H1 (cell line): ENCODE measurements around the gene SGO2. TPM values are rescaled to one million over a fixed set of nuclear protein-coding genes. Genes with fewer than 3 reads are reported as not detected.

ENCODE experiments used
- PHF8 ChIP-seq: fragments of 200-600 bp; sonication (generic); conservative IDR thresholded peaks from 2 replicates; pipeline ENCODE4 v1.7.1; 2012; ENCODE audit warnings: low read depth, mild to moderate bottlenecking, inconsistent platforms, low read length, moderate library complexity
- polyA plus RNA-seq, 7 experiments: library from polyadenylated mRNA; depleted of rRNA in 3 of 7; stranded (reverse) in 5 of 7; unstranded in 2 of 7; fragments of >200 nt in 5 of 7; fragments of 200-250 nt in 2 of 7; gene quantifications; 1 replicate in 5 of 7; 2 replicates in 1 of 7; 4 replicates in 1 of 7; pipeline versions ENCODE4 v1.2.1 to v1.2.3, GENCODE V29; 2011 to 2013; ENCODE audit warnings: missing spikeins in 2 of 7, mixed read lengths in 2 of 7
- total RNA-seq: library from RNA; stranded (reverse); fragmentation: NEBNext Ultra II Directional; extraction: Animal tissue kit (Norgen Biotek cat#: 25700); gene quantifications from 2 replicates; pipeline ENCODE4 v1.2.1, GENCODE V29; 2021

SGO2 gene
- total and polyA plus RNA-seq, 2 of the 8 experiments (the other 6 are each of a cell fraction or from before 2014, with no cell fraction given): 2.4 to 33.2 TPM

GRCh38 chr2:200484934-200485333 lies 41.1 kb upstream of the SGO2 start (continued):
- TF ChIP-seq PHF8: no peak
